Gastrocnemius medialis (tissue), 4 donors: ENCODE data around the gene HSH2D. TPM values are rescaled to one million over a fixed set of nuclear protein-coding genes. Genes with fewer than 3 reads are reported as not detected.

Source experiments
- ATAC-seq, 2 donors: fragments of 150-250 bp; one replicate each; pipeline ENCODE4 v1.9.1; 2016
- DNase-seq, 2 donors: peaks; one replicate each; pipeline ENCODE4 v3.0.0-alpha.2; 2019
- H3K27ac ChIP-seq, 4 donors: fragments of 200-600 bp; sonication (generic); 1 replicate in 1 of 4; 2 replicates in 3 of 4; pipeline ENCODE4 v1.5.1; 2016 to 2018; ENCODE audit warnings: mild to moderate bottlenecking in 2 of 4, moderate library complexity in 1 of 4
- H3K27me3 ChIP-seq, 3 donors: fragments of 200-600 bp; sonication (generic) in 2 of 3; 1 replicate in 1 of 3; 2 replicates in 2 of 3; pipeline versions ENCODE4 v1.5.1 to v1.6.0; 2016 to 2019; ENCODE audit warnings: mild to moderate bottlenecking in 1 of 3, moderate library complexity in 1 of 3
- H3K36me3 ChIP-seq, 2 donors: fragments of 200-600 bp; sonication (generic) in 1 of 2; one replicate each; pipeline ENCODE4 v1.5.1; 2017 to 2018
- H3K4me1 ChIP-seq, 2 donors: fragments of 200-600 bp; sonication (generic) in 1 of 2; one replicate each; pipeline ENCODE4 v1.5.1; 2016 to 2017; ENCODE audit warnings: mild to moderate bottlenecking in 2 of 2
- H3K4me3 ChIP-seq, 4 donors: fragments of 200-600 bp; sonication (generic) in 3 of 4; 1 replicate in 1 of 4; 2 replicates in 3 of 4; pipeline ENCODE4 v1.5.1; 2016 to 2019; ENCODE audit warnings: mild to moderate bottlenecking in 2 of 4
- H3K9me3 ChIP-seq, 3 donors: fragments of 200-600 bp; sonication (generic) in 2 of 3; 1 replicate in 1 of 3; 2 replicates in 2 of 3; pipeline ENCODE4 v1.5.1; 2016 to 2019
- CTCF ChIP-seq, 5 experiments: fragments of 450-650 bp in 3 of 5; fragments of 200-600 bp in 2 of 5; sonication (generic) in 2 of 5; IDR thresholded peaks in 4 of 5; conservative IDR thresholded peaks in 1 of 5; 1 replicate in 4 of 5; 2 replicates in 1 of 5; pipeline ENCODE4 v1.5.1; 2016 to 2019; ENCODE audit warnings: antibody characterized with exemption in 5 of 5, mild to moderate bottlenecking in 3 of 5, moderate library complexity in 3 of 5
- POLR2A ChIP-seq, 2 donors: fragments of 450-650 bp; IDR thresholded peaks; one replicate each; pipeline ENCODE4 v1.6.1; 2017; ENCODE audit warnings: antibody characterized with exemption in 2 of 2, mild to moderate bottlenecking in 2 of 2, moderate library complexity in 2 of 2
- in situ Hi-C, 4 donors: fragments of 200-750 bp; cut with MboI; loops; one replicate each; pipeline versions ENCODE4 v1.15.0 to v1.8.0; 2017; ENCODE audit warnings: low sequenced_read_pairs in 4 of 4
- intact Hi-C: fragments of 100-400 bp; cut with DNase I; formaldehyde crosslinking; loops from one replicate; pipeline ENCODE4 v1.15.1; 2023; ENCODE audit warnings: low total_unique reads
- total RNA-seq, 4 donors: library from RNA; depleted of rRNA; stranded (reverse); fragments of >200 nt; gene quantifications; one replicate each; pipeline versions ENCODE4 v1.1.0 to v1.2.3, GENCODE V29; 2016

The HSH2D gene
- total RNA-seq, 4 donors from 2014 or later, result not detected

- TF ChIP-seq POLR2A (IDR thresholded peaks at IDR 0.05) (no peak), CTCF (IDR thresholded peaks at IDR 0.05 in 4 of 5, conservative IDR thresholded peaks at IDR 0.05 in 1 of 5) (no peak)
- no peak overlapping the region for H3K4me3 ChIP-seq
- H3K27me3 ChIP-seq, result no peaks in the 10 kb centered on the region
- no peaks in the 10 kb centered on the region for H3K9me3 ChIP-seq
- ATAC-seq (no peak), DNase-seq (no peak)
- H3K4me1 ChIP-seq, result no peaks in the 10 kb centered on the region
- no peak overlapping the region for H3K27ac ChIP-seq
- intact Hi-C loops, result no loop called here
- peaks cover 0 to 48% of the 10 kb centered on the region in 2 donors for H3K36me3 ChIP-seq
- in situ Hi-C loops, result no loop called here
Measured at GRCh38 chr19:16133818-16134217, 9.7 kb upstream of the HSH2D start.

GRCh38 chr19:16134510-16134909, 9.0 kb upstream of the HSH2D start:
- peaks cover 0 to 41% of the 10 kb centered on the region in 2 donors for H3K36me3 ChIP-seq
- no peaks in the 10 kb centered on the region for H3K9me3 ChIP-seq
- H3K4me3 ChIP-seq, result no peak overlapping the region
- DNase-seq (no peak), ATAC-seq (no peak)
- no peaks in the 10 kb centered on the region for H3K4me1 ChIP-seq
- no peaks in the 10 kb centered on the region for H3K27me3 ChIP-seq
- TF ChIP-seq POLR2A (IDR thresholded peaks at IDR 0.05), result no peak
- TF ChIP-seq CTCF (IDR thresholded peaks at IDR 0.05 in 4 of 5, conservative IDR thresholded peaks at IDR 0.05 in 1 of 5), result no peak
- no peak overlapping the region for H3K27ac ChIP-seq
- in situ Hi-C loops, result no loop called here
- intact Hi-C loops, result no loop called here

GRCh38 chr19:16135430-16136127, 7.9 kb upstream of the HSH2D start:
- Histone ChIP-seq H3K9me3 (no peaks in the 10 kb centered on the region), H3K36me3 (peaks cover 0 to 32% of the 10 kb centered on the region in 2 donors), H3K4me1 (no peaks in the 10 kb centered on the region), H3K27me3 (no peaks in the 10 kb centered on the region), H3K27ac (no peak overlapping the region), H3K4me3 (no peak overlapping the region)
- in situ Hi-C loops (no loop called here), intact Hi-C loops (no loop called here)
- DNase-seq (no peak), ATAC-seq (no peak)
- TF ChIP-seq CTCF (IDR thresholded peaks at IDR 0.05 in 4 of 5, conservative IDR thresholded peaks at IDR 0.05 in 1 of 5) (no peak), POLR2A (IDR thresholded peaks at IDR 0.05) (no peak)

- Histone ChIP-seq H3K27ac (no peak overlapping the region), H3K4me3 (no peak overlapping the region), H3K9me3 (no peaks in the 10 kb centered on the region), H3K4me1 (no peaks in the 10 kb centered on the region), H3K36me3 (peaks cover 0 to 26% of the 10 kb centered on the region in 2 donors), H3K27me3 (no peaks in the 10 kb centered on the region)
- DNase-seq, result no peak
- ATAC-seq, result no peak
- no peak for TF ChIP-seq CTCF (IDR thresholded peaks at IDR 0.05 in 4 of 5, conservative IDR thresholded peaks at IDR 0.05 in 1 of 5)
- no peak for TF ChIP-seq POLR2A (IDR thresholded peaks at IDR 0.05)
- intact Hi-C loops, result no loop called here
- in situ Hi-C loops, result no loop called here
Measured at GRCh38 chr19:16136185-16136999, 7.1 kb upstream of the HSH2D start.
